ENCODE data around the gene CRIM1.

Gene CRIM1

DNA sequence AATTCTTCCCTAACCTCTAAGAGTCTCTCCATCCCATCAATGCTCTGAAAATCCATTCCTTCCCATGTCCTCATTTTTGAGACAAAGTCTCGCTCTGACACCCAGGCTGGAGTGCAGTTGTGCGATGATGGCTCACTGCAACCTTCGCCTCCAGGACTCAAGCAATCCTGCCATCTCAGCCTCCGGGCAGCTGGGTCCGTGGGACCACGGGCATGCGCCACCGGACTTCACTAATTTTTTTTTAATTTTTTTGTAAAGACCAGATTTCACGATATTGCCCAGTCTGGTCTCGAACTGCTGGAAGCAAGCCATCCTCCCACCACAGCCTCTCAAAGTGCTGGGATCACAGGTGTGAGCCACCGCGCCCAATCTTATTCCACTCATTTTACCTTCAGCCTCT lies 240.8 kb downstream of the CRIM1 start:
- no peak for DNase-seq

- no peak for DNase-seq
Observed at GRCh38 chr2:36597003-36597531, 241.5 kb downstream of the CRIM1 start.

GRCh38 chr2:36597532-36598377 lies 242.2 kb downstream of the CRIM1 start, which contains the start of gene FEZ2:
Gene FEZ2 (minus strand): TSS chr2:36598168. CDS start chr2:36598142, 26 bp downstream.
- peak; percentile 71 for DNase-seq
